ENCODE data around the gene MMP26.
"Not testable (repeated sequence)": the region's sequence is repeated elsewhere in the genome, so short reads cannot be mapped to it uniquely, and the experiment has no call there.

Gene MMP26

DNA sequence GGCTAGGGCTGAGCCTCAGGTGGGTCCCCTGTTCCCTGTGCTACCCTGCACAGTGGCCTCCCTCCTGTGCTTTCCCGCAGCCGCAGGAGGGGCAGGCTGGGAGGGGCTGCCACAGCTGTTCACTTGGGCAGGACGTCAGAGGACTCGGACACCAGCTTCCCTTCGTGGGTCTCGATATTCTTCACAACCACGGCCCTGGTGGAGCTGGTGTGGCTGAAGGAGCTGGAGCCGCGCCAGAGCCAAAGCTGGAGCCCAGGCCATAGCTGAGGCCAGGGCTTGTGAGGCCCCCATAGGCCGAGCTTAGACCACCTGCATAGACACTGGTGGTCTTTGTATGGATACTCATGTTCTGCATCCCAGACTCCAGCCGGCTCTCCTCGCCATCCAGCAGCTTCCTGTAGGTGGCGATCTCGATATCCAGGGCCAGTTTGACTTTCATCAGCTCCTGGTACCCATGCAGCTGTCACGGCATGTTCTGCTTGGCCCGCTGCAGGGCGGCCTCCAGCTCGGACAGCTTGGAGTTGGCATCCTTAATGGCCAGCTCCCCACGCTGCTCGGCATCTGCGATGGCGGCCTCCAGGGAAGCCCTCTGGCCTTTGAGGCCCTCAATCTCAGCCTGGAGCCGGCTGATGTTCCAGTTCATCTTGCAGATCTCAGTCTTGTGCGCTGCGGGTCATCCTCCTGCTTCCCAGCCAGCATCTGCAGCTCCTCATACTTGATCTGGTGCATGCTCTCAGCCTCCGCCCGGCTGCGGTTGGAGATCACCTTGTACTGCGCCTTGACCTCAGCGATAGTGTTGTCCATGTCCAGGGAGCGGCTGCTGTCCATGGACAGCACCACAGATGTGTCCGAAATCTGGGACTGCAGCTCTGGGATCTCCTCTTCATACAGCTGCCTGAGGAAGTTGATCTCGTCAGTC lies 18.3 kb downstream of the MMP26 start:
- DNase-seq (ENCODE audit: low read depth), result not testable (repeated sequence)

DNA sequence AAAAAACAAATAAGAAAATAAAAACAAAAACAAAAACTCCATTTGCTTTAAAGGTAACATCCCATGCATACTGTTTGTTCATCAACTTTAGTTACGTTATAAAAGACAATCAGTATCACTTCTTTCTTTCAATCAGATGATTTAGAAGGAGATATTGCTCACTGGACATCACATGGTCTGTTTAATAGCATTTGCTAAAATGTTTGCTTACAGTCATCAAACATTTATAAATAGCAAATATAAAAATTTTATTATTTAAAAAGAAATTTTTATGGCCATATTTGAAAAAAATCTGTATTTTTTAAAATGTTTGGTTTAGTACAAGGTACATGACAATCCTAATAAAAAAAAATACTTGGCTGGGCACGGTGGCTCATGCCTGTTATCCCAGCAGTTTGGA lies 22.6 kb downstream of the MMP26 start:
- DNase-seq (ENCODE audit: low read depth), result no peak

DNA sequence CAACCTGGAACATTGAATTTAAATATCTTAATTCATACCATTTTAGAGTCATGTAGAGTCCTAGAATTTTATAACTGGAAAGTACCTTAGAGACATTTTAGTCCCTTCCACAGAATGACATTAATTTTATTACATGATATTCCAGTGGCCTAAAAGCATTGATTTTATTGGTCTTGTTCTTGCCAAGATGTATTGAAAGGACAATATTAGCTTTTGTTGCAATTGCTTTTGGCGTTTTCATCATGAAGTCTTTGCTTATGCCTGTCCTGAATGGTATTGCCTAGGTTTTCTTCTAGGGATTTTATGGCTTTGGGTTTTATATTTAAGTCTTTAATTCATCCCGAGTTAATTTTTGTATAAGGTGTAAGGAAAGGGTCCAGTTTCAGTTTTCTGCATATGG lies 36.2 kb downstream of the MMP26 start:
- DNase-seq (ENCODE audit: low read depth), result no peak

DNA sequence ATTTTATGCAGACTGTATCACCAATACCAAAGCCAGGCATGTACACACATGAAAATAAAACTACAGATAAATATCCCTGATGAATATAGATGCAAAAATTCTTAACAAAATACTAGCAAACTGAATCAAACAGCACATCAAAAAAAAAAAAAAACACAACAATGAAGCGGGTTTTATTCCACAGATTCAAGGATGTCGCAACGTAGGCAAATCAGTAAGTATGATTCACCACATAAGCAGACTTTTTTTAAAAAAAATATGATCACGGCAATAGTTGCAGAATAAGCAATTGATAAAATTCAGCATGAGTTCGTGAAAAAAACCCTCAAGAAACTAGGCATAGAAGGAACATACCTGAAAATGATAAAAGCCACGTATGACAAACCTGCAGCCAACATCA lies 43.9 kb downstream of the MMP26 start:
- no peak for DNase-seq (ENCODE audit: low read depth)

DNA sequence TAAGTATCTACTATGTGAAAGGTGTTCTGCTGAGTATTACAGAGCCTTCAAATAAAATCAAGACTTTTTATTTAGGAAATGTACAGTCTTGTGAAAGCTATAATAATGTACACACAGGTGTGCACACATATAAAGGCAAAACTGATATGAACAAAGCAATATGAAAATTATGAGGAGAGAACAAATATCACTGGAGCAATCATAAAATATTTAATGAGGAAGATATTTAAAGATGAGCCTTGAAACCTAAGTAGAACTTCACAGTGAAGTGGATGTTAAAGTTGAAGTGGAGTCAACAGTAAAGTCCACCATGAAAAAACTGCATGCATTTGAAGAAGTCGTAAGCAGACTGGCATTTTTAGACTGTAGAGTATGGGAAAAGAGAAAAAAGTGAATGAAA lies 46.6 kb downstream of the MMP26 start:
- no peak for DNase-seq (ENCODE audit: low read depth)

Measured in fibroblast of the conjunctiva (primary cell).